Measurements from ENCODE around the gene HS3ST6.

The HS3ST6 gene

DNA sequence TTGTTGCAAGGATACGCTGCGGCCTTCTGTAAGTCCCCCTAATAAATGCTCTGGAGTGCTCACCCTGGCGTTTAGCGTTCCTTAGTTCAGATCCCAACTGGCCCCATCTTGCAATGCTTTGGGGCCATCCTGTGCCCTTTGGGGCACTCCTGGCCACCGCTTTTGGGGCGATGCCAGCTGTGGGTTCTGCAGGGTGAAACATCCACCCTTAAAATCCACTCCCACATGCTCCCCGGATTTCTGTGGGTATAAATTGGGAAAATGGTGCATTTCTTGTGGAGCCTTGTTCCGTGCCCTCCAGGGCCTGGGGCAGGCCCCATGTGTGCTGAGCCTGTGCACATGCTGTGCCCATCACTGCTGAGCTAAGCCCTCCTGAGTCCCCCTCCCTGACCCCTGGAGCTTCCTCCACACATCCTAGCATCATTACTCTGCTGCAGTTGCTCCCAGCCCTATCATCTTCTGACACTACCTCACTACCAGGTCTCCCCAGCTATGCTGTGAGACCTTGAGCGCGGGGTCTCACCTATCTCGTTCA, 18.8 kb upstream of the HS3ST6 start:
- Histone ChIP-seq H3K79me1 (replicated peaks; ENCODE audit: low read length, poor library complexity, severe bottlenecking) (peaks cover 5% of the 10 kb centered on the region), H3K27ac (ENCODE audit: low read length, poor library complexity, severe bottlenecking) (no peak overlapping the region), H3K27me3 (ENCODE audit: control insufficient read depth in 1 of 2, insufficient read depth in 1 of 2, low read length in 2 of 2) (peaks cover 0 to 18% of the 10 kb centered on the region in 2 experiments), H3K9ac (ENCODE audit: low read length) (no peak overlapping the region), H3K4ac (ENCODE audit: low read depth in 1 of 2, low read length in 2 of 2) (no peak overlapping the region), H3K18ac (ENCODE audit: low read depth in 1 of 2, low read length in 2 of 2) (no peak overlapping the region), H3K4me3 (ENCODE audit: insufficient read depth in 1 of 2, low read depth in 1 of 2, low read length in 2 of 2) (no peak overlapping the region), H3K14ac (ENCODE audit: low read length in 2 of 2) (no peak overlapping the region), H3K4me1 (ENCODE audit: control insufficient read depth, insufficient read depth, low read depth, low read length) (peaks cover 16% of the 10 kb centered on the region), H3K23ac (ENCODE audit: low read length in 2 of 2) (no peak overlapping the region), H2AFZ (ENCODE audit: low read depth, low read length) (no peak overlapping the region), H3K4me2 (ENCODE audit: low read length, poor library complexity, severe bottlenecking) (no peak overlapping the region), H2BK120ac (ENCODE audit: low read depth, low read length) (no peak overlapping the region), H3K9me3 (ENCODE audit: control insufficient read depth, low read length) (no peaks in the 10 kb centered on the region), H2BK12ac (ENCODE audit: low read length in 2 of 2) (no peak overlapping the region), H2AK5ac (ENCODE audit: low read length, severe bottlenecking) (no peak overlapping the region), H2BK15ac (ENCODE audit: low read depth, poor library complexity, severe bottlenecking) (no peak overlapping the region), H4K91ac (ENCODE audit: low read length) (no peak overlapping the region), H4K8ac (ENCODE audit: low read length) (no peak overlapping the region), H3K36me3 (ENCODE audit: control insufficient read depth in 1 of 2, insufficient read depth in 2 of 2, low read depth in 1 of 2, low read length in 2 of 2) (peaks cover 33 to 46% of the 10 kb centered on the region in 2 experiments), H2BK5ac (ENCODE audit: low read depth, low read length, poor library complexity, severe bottlenecking) (no peak overlapping the region)
- WGBS = 96% methylated on average over 6 of the region's 11 CpGs
- no peak for DNase-seq

DNA sequence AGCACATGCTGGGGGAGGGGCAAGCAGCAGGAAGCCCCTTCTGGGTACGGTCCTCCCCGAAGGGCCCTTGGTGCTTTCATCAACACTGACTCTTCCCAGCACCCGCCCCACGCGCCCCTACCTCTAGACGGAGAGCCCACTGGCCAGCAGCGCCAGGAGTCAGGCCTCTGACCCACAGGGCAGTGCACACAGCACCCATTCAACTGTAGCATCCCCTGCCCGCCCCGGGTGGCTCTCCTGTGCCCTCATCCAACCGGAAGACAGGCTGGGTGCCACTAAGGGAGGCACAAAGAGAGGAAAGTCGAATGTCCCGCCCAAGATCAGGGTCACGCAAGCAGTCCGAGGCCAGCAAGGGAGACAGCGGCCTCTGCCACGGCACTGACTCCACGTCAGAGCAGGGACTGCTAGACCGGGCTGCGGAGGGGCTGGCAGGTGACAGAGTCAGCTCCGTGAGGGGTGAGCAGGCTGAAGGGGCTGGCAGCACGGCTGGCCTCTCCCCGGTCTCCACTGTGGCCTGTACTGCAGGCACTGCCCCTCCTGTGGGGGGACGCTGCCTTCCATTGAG, 15.0 kb upstream of the HS3ST6 start:
- Histone ChIP-seq H3K4me1 (ENCODE audit: control insufficient read depth, insufficient read depth, low read depth, low read length) (peaks cover 22% of the 10 kb centered on the region), H3K14ac (ENCODE audit: low read length in 2 of 2) (peak overlapping the region in 1 of 2 experiments; percentile 71), H3K4me2 (ENCODE audit: low read length, poor library complexity, severe bottlenecking) (no peak overlapping the region), H3K36me3 (ENCODE audit: control insufficient read depth in 1 of 2, insufficient read depth in 2 of 2, low read depth in 1 of 2, low read length in 2 of 2) (peaks cover 10 to 19% of the 10 kb centered on the region in 2 experiments), H3K9ac (ENCODE audit: low read length) (no peak overlapping the region), H3K4me3 (ENCODE audit: insufficient read depth in 1 of 2, low read depth in 1 of 2, low read length in 2 of 2) (no peak overlapping the region), H3K27me3 (ENCODE audit: control insufficient read depth in 1 of 2, insufficient read depth in 1 of 2, low read length in 2 of 2) (peaks cover 0 to 24% of the 10 kb centered on the region in 2 experiments), H3K79me1 (replicated peaks; ENCODE audit: low read length, poor library complexity, severe bottlenecking) (no peaks in the 10 kb centered on the region), H3K18ac (ENCODE audit: low read depth in 1 of 2, low read length in 2 of 2) (no peak overlapping the region), H3K4ac (ENCODE audit: low read depth in 1 of 2, low read length in 2 of 2) (no peak overlapping the region), H2AK5ac (ENCODE audit: low read length, severe bottlenecking) (no peak overlapping the region), H2BK15ac (ENCODE audit: low read depth, poor library complexity, severe bottlenecking) (no peak overlapping the region), H3K23ac (ENCODE audit: low read length in 2 of 2) (peak overlapping the region in 1 of 2 experiments; percentile 18), H4K8ac (ENCODE audit: low read length) (no peak overlapping the region), H2AFZ (ENCODE audit: low read depth, low read length) (no peak overlapping the region), H2BK5ac (ENCODE audit: low read depth, low read length, poor library complexity, severe bottlenecking) (no peak overlapping the region), H3K9me3 (ENCODE audit: control insufficient read depth, low read length) (no peaks in the 10 kb centered on the region), H4K91ac (ENCODE audit: low read length) (no peak overlapping the region), H3K27ac (ENCODE audit: low read length, poor library complexity, severe bottlenecking) (no peak overlapping the region), H2BK120ac (ENCODE audit: low read depth, low read length) (no peak overlapping the region), H2BK12ac (ENCODE audit: low read length in 2 of 2) (peak overlapping the region in 1 of 2 experiments; percentile 24)
- DNase-seq = no peak
- WGBS = 78% methylated on average over 23 of the region's 23 CpGs

DNA sequence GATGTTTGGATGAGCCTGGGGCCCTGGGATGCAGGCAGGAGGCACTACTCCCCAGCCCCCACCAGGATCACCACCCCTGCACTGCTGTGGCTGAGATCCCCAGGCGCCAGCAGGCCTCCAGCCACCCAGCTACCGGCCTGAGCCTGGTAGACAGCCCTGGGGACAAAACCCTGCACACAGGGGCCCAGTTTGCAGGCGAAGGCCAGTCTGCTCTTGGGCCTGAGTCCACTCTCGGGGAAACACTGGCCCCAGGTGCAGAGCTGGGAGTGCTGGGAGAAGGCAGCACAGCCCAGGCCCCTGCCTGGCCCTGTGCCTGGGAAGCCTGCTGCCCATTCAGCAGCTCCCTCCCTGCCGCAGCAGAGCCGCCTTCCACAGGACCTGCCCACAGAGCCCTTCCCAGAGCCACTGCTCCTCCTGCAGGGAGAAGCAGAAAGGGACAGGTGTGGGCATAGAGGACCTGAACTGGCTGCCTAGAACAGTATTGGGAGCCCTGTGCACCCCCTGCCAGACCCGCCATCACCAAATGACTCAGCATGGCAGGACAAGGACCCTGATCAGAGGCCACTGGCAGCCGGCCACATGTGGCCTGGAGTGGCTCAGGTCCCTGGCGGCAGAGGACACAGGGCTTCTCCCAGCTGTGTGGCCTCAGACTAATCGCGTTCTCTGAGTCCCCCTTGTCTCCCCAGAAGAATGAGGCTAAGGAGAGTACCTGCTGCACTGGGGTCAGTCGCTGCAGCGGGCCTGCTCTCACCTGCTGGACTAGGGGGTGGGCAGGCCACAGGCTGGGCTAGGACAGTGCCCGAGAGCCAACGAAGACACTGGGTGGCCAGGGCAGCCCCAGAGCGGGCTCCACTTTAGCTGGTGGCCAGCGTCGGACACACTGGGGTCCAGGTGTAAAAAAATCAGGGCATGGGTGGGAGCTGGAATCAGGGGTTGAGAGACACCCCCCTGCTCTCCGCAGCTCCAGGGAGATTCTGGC, 14.1 kb upstream of the HS3ST6 start:
- H3K18ac ChIP-seq (ENCODE audit: low read depth in 1 of 2, low read length in 2 of 2) = no peak overlapping the region
- WGBS = 82% methylated on average over 19 of the region's 19 CpGs
- no peak overlapping the region for H3K27ac ChIP-seq (ENCODE audit: low read length, poor library complexity, severe bottlenecking)
- no peak overlapping the region for H4K91ac ChIP-seq (ENCODE audit: low read length)
- no peak overlapping the region for H3K9ac ChIP-seq (ENCODE audit: low read length)
- no peaks in the 10 kb centered on the region for H3K79me1 ChIP-seq (replicated peaks; ENCODE audit: low read length, poor library complexity, severe bottlenecking)
- H3K36me3 ChIP-seq (ENCODE audit: control insufficient read depth in 1 of 2, insufficient read depth in 2 of 2, low read depth in 1 of 2, low read length in 2 of 2) = peaks cover 4 to 12% of the 10 kb centered on the region in 2 experiments
- no peak overlapping the region for H2BK15ac ChIP-seq (ENCODE audit: low read depth, poor library complexity, severe bottlenecking)
- no peaks in the 10 kb centered on the region for H3K9me3 ChIP-seq (ENCODE audit: control insufficient read depth, low read length)
- H2BK12ac ChIP-seq (ENCODE audit: low read length in 2 of 2) = no peak overlapping the region
- H4K8ac ChIP-seq (ENCODE audit: low read length) = no peak overlapping the region
- DNase-seq = no peak
- no peak overlapping the region for H2AFZ ChIP-seq (ENCODE audit: low read depth, low read length)
- peaks cover 0 to 24% of the 10 kb centered on the region in 2 experiments for H3K27me3 ChIP-seq (ENCODE audit: control insufficient read depth in 1 of 2, insufficient read depth in 1 of 2, low read length in 2 of 2)
- peaks cover 22% of the 10 kb centered on the region for H3K4me1 ChIP-seq (ENCODE audit: control insufficient read depth, insufficient read depth, low read depth, low read length)
- no peak overlapping the region for H2AK5ac ChIP-seq (ENCODE audit: low read length, severe bottlenecking)
- no peak overlapping the region for H3K4me3 ChIP-seq (ENCODE audit: insufficient read depth in 1 of 2, low read depth in 1 of 2, low read length in 2 of 2)
- no peak overlapping the region for H3K4ac ChIP-seq (ENCODE audit: low read depth in 1 of 2, low read length in 2 of 2)
- no peak overlapping the region for H2BK5ac ChIP-seq (ENCODE audit: low read depth, low read length, poor library complexity, severe bottlenecking)
- H2BK120ac ChIP-seq (ENCODE audit: low read depth, low read length) = no peak overlapping the region
- no peak overlapping the region for H3K4me2 ChIP-seq (ENCODE audit: low read length, poor library complexity, severe bottlenecking)
- no peak overlapping the region for H3K14ac ChIP-seq (ENCODE audit: low read length in 2 of 2)
- H3K23ac ChIP-seq (ENCODE audit: low read length in 2 of 2) = peak overlapping the region in 1 of 2 experiments; percentile 56

GRCh38 chr16:1930338-1930720, 12.1 kb upstream of the HS3ST6 start:
- Histone ChIP-seq H3K18ac (ENCODE audit: low read depth in 1 of 2, low read length in 2 of 2) (no peak overlapping the region), H3K36me3 (ENCODE audit: control insufficient read depth in 1 of 2, insufficient read depth in 2 of 2, low read depth in 1 of 2, low read length in 2 of 2) (peaks cover 0 to under 1% of the 10 kb centered on the region in 2 experiments), H3K9ac (ENCODE audit: low read length) (no peak overlapping the region), H3K4me3 (ENCODE audit: insufficient read depth in 1 of 2, low read depth in 1 of 2, low read length in 2 of 2) (no peak overlapping the region), H2BK120ac (ENCODE audit: low read depth, low read length) (no peak overlapping the region), H3K4me1 (ENCODE audit: control insufficient read depth, insufficient read depth, low read depth, low read length) (peaks cover 22% of the 10 kb centered on the region), H2BK15ac (ENCODE audit: low read depth, poor library complexity, severe bottlenecking) (no peak overlapping the region), H3K79me1 (replicated peaks; ENCODE audit: low read length, poor library complexity, severe bottlenecking) (no peaks in the 10 kb centered on the region), H2AK5ac (ENCODE audit: low read length, severe bottlenecking) (no peak overlapping the region), H3K27ac (ENCODE audit: low read length, poor library complexity, severe bottlenecking) (no peak overlapping the region), H3K23ac (ENCODE audit: low read length in 2 of 2) (no peak overlapping the region), H4K8ac (ENCODE audit: low read length) (peak overlapping the region; percentile 39), H3K27me3 (ENCODE audit: control insufficient read depth in 1 of 2, insufficient read depth in 1 of 2, low read length in 2 of 2) (peaks cover 0 to 24% of the 10 kb centered on the region in 2 experiments), H3K9me3 (ENCODE audit: control insufficient read depth, low read length) (no peaks in the 10 kb centered on the region), H2AFZ (ENCODE audit: low read depth, low read length) (no peak overlapping the region), H3K4me2 (ENCODE audit: low read length, poor library complexity, severe bottlenecking) (no peak overlapping the region), H4K91ac (ENCODE audit: low read length) (no peak overlapping the region), H2BK5ac (ENCODE audit: low read depth, low read length, poor library complexity, severe bottlenecking) (no peak overlapping the region), H3K4ac (ENCODE audit: low read depth in 1 of 2, low read length in 2 of 2) (no peak overlapping the region), H3K14ac (ENCODE audit: low read length in 2 of 2) (no peak overlapping the region), H2BK12ac (ENCODE audit: low read length in 2 of 2) (no peak overlapping the region)
- DNase-seq = no peak
- WGBS = 92% methylated on average over 9 of the region's 10 CpGs
